ENCODE results near the gene MARK3. TPM values are rescaled to one million over a fixed set of nuclear protein-coding genes. Genes with fewer than 3 reads are reported as not detected.

MARK3 gene
- total and polyA plus RNA-seq, 2 of the 13 experiments (the other 11 are each of a cell fraction or from before 2014, with no cell fraction given): 47.7 to 56.6 TPM

DNA sequence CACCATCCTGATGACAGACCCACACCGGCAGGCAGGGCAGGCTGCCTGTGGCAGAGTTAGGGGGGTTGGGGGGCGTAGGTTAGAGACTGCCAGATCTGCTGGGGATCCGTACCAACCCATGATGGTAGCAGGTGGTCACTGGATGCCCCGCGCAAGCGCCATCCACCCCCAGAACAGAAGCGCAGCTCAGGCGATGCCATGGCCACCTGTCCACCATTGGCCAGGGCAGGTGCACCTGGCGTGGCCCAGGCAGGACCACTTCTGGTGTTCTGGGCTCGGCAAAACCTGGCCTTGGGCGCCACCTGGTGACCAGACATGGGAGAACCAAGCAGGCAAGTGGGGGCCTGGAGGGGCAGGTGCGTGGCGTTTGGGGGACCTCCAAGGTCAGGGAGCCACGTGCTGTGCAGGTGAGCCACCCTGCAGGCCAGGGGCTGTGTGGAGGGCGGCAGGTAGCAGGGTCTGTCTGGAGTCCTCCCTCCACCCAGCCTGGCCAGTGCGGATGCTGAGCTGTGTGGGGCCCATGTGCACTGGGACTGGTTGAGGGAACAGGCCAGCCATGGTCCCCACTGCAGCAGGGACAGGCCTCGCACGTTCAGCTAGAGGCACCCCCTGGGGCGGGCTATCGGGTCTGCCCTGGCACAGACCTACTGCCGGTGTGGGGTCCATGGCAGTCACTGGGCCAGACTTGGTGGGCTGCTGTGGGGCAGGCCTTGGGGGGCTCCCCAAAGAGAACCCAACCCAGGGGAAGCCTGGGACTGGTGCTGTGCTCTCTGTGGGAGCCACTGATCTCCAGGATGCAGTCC, 161.6 kb downstream of the MARK3 start (continued):
- 0 out of 4 replicates have a peak, but pooled peaks of 1 of the 2 experiments have one; percentile 34 for TF ChIP-seq KLF16 (CRISPR knock-in tag; IDR thresholded peaks at IDR 0.05)
- TF ChIP-seq TCF7L2 (IDR thresholded peaks at IDR 0.05; ENCODE audit: low read depth, low read length): no peak
- TF ChIP-seq, protein P1, sequence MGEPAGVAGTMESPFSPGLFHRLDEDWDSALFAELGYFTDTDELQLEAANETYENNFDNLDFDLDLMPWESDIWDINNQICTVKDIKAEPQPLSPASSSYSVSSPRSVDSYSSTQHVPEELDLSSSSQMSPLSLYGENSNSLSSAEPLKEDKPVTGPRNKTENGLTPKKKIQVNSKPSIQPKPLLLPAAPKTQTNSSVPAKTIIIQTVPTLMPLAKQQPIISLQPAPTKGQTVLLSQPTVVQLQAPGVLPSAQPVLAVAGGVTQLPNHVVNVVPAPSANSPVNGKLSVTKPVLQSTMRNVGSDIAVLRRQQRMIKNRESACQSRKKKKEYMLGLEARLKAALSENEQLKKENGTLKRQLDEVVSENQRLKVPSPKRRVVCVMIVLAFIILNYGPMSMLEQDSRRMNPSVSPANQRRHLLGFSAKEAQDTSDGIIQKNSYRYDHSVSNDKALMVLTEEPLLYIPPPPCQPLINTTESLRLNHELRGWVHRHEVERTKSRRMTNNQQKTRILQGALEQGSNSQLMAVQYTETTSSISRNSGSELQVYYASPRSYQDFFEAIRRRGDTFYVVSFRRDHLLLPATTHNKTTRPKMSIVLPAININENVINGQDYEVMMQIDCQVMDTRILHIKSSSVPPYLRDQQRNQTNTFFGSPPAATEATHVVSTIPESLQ (CRISPR knock-in tag; conservative IDR thresholded peaks at IDR 0.05): no peak
- no peak for TF ChIP-seq RFXANK (CRISPR knock-in tag; IDR thresholded peaks at IDR 0.05)
- no peak for TF ChIP-seq WIZ (CRISPR knock-in tag; IDR thresholded peaks at IDR 0.05)
- no peak for TF ChIP-seq RBFOX2 (IDR thresholded peaks at IDR 0.05; ENCODE audit: low read depth, low read length)
- TF ChIP-seq ZNF30 (CRISPR knock-in tag; IDR thresholded peaks at IDR 0.05): no peak
- TF ChIP-seq, protein P2, sequence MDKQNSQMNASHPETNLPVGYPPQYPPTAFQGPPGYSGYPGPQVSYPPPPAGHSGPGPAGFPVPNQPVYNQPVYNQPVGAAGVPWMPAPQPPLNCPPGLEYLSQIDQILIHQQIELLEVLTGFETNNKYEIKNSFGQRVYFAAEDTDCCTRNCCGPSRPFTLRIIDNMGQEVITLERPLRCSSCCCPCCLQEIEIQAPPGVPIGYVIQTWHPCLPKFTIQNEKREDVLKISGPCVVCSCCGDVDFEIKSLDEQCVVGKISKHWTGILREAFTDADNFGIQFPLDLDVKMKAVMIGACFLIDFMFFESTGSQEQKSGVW (CRISPR knock-in tag; IDR thresholded peaks at IDR 0.05; ENCODE audit: borderline replicate concordance): no peak
- TF ChIP-seq PPARG (CRISPR knock-in tag; conservative IDR thresholded peaks at IDR 0.05): no peak
- no peak for TF ChIP-seq ZFP62 (CRISPR knock-in tag; IDR thresholded peaks at IDR 0.05)
- no peak for TF ChIP-seq THAP11 (CRISPR knock-in tag; IDR thresholded peaks at IDR 0.05)
- peak; percentile 46; the same call in 1 of the 2 replicates for TF ChIP-seq ZBTB38 (CRISPR knock-in tag; IDR thresholded peaks at IDR 0.05)
- 0 out of 2 replicates have a peak, but pooled peaks have one; percentile 30 for TF ChIP-seq ZNF501 (CRISPR knock-in tag; IDR thresholded peaks at IDR 0.05)
- TF ChIP-seq ATF1 (CRISPR knock-in tag; IDR thresholded peaks at IDR 0.05): no peak
- TF ChIP-seq, protein P3, sequence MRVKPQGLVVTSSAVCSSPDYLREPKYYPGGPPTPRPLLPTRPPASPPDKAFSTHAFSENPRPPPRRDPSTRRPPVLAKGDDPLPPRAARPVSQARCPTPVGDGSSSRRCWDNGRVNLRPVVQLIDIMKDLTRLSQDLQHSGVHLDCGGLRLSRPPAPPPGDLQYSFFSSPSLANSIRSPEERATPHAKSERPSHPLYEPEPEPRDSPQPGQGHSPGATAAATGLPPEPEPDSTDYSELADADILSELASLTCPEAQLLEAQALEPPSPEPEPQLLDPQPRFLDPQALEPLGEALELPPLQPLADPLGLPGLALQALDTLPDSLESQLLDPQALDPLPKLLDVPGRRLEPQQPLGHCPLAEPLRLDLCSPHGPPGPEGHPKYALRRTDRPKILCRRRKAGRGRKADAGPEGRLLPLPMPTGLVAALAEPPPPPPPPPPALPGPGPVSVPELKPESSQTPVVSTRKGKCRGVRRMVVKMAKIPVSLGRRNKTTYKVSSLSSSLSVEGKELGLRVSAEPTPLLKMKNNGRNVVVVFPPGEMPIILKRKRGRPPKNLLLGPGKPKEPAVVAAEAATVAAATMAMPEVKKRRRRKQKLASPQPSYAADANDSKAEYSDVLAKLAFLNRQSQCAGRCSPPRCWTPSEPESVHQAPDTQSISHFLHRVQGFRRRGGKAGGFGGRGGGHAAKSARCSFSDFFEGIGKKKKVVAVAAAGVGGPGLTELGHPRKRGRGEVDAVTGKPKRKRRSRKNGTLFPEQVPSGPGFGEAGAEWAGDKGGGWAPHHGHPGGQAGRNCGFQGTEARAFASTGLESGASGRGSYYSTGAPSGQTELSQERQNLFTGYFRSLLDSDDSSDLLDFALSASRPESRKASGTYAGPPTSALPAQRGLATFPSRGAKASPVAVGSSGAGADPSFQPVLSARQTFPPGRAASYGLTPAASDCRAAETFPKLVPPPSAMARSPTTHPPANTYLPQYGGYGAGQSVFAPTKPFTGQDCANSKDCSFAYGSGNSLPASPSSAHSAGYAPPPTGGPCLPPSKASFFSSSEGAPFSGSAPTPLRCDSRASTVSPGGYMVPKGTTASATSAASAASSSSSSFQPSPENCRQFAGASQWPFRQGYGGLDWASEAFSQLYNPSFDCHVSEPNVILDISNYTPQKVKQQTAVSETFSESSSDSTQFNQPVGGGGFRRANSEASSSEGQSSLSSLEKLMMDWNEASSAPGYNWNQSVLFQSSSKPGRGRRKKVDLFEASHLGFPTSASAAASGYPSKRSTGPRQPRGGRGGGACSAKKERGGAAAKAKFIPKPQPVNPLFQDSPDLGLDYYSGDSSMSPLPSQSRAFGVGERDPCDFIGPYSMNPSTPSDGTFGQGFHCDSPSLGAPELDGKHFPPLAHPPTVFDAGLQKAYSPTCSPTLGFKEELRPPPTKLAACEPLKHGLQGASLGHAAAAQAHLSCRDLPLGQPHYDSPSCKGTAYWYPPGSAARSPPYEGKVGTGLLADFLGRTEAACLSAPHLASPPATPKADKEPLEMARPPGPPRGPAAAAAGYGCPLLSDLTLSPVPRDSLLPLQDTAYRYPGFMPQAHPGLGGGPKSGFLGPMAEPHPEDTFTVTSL (CRISPR knock-in tag; IDR thresholded peaks at IDR 0.05; ENCODE audit: borderline replicate concordance): no peak
- TF ChIP-seq, protein P4, sequence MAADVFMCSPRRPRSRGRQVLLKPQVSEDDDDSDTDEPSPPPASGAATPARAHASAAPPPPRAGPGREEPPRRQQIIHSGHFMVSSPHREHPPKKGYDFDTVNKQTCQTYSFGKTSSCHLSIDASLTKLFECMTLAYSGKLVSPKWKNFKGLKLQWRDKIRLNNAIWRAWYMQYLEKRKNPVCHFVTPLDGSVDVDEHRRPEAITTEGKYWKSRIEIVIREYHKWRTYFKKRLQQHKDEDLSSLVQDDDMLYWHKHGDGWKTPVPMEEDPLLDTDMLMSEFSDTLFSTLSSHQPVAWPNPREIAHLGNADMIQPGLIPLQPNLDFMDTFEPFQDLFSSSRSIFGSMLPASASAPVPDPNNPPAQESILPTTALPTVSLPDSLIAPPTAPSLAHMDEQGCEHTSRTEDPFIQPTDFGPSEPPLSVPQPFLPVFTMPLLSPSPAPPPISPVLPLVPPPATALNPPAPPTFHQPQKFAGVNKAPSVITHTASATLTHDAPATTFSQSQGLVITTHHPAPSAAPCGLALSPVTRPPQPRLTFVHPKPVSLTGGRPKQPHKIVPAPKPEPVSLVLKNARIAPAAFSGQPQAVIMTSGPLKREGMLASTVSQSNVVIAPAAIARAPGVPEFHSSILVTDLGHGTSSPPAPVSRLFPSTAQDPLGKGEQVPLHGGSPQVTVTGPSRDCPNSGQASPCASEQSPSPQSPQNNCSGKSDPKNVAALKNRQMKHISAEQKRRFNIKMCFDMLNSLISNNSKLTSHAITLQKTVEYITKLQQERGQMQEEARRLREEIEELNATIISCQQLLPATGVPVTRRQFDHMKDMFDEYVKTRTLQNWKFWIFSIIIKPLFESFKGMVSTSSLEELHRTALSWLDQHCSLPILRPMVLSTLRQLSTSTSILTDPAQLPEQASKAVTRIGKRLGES (CRISPR knock-in tag; IDR thresholded peaks at IDR 0.05; ENCODE audit: borderline replicate concordance): no peak
- no peak for TF ChIP-seq POLR2G (IDR thresholded peaks at IDR 0.05; ENCODE audit: low read depth, low read length)
- no peak for TF ChIP-seq KLF15 (CRISPR knock-in tag; IDR thresholded peaks at IDR 0.05; ENCODE audit: borderline replicate concordance)
- TF ChIP-seq GATAD1 (CRISPR knock-in tag; IDR thresholded peaks at IDR 0.05): peak; percentile 32; the same call in 1 of the 2 replicates
